Measurements from ENCODE around the gene TRAPPC2L.

Gene TRAPPC2L

DNA sequence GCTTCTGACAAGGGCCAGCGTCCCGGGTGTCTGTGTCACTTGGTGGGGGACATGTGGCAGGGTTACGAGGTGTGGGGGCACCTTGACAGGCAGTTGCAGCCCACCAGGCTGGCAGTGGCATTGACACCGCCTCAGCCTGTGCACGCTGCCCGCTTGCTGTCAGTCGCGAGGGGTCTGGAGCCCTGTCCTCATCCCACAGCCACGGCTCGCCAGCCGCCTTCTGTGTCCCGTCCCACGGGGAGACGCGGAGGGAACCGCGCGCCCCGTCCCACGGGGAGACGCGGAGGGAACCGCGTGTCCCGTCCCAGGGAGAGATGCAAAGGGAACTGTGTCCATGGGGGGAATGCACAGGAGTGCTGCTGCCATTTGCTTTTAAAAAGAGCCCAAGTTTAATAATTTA is 6.0 kb downstream of the TRAPPC2L start:
- DNase-seq, result no peak

DNA sequence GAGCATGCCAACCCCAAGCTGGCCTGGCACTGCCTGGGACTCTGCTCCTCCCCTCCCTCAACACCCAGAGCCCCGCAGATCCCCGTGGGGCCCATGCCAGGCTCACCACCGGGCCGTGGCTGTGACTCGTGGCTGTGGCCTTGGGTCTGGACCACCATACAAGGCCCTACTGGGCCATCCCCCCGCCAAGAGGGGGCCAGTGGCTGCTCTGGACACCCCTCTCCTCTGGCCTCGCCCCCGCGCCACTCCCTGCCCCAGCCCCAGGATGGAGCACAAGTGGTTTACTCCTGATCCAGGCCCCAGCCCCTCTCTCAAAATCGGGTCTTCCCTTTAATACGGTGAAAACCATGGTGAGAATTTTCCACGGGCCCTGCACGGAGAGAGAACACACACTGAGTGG is 6.5 kb downstream of the TRAPPC2L start:
- no peak for DNase-seq

DNA sequence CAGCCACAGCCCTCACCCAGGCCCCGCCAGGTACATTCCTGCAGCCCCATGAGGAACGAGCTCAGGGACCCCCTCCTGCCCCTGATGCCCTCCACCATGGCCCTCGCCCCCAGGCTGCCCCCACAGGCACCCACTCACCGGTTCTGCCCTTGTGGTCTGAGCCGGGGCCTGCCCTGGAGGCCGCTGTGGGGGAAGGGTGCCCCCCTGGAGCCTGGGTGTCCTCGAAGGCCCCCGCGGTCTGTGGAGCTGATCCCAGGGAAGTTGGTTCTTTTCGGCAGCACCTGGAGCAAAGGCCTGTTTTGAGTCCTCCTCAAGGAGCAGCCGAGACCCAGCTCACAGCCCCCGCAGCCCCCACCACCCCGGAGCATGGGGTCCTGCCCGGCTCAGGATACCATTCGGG is 7.2 kb downstream of the TRAPPC2L start:
- DNase-seq, result no peak

DNA sequence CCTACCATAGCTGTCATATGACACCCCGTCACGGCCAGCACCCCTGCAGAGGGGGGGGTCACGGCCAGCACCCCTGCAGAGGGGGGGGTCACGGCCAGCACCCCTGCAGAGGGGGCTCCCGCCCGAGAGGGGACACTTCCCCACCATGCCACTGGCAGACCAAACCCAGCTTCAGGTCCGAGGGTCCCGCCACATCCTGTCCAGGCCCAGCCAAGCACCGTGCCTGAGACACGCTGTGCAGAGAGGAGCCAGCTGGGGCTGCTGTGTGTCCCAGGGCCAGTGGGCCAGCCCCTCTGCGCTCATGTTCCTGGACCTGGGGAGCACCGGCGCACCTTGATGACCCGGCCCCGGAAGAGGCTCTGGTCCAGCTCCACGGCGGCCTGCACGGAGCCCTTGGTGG is 7.6 kb downstream of the TRAPPC2L start:
- no peak for DNase-seq

DNA sequence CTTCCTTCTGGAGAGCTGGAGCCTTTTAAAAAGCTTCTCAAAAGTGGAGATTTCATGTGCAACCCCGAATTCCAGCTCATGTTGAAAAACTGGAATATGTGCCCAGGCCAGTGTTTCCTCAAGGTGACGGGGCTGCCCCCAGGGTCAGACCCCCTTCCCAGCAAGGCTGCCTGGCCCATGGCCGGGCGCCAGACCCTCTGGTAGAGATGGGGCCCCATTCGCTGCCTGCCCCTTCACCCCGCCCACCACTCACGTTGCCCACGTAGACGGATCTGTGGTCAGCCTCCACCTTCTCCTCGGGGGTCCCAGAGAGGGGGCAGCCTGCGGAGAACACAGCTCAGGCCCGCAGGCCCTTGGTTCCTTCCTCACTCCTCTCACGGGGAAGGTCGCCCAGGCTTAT is 8.4 kb downstream of the TRAPPC2L start:
- no peak for DNase-seq

DNA sequence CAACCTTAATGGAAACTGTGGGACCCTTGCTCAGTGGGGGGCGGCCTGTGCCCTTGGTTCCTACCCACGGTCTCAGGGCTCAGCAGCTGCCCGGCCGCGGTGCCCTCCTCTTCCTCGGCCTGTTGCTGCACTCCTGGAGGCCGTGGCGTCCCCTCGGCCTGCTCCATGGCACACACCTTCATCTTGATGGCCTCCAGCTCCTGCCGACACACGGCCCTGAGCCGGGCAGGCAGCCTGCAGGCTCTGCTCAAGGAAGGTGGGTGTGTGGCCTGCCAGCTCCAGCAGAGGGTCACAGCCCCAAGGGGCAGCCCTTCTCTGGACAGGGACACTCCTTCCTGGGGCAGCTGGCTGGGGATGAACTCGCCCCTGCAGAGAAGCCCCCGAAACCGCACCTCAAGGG is 8.8 kb downstream of the TRAPPC2L start:
- DNase-seq, result no peak

DNA sequence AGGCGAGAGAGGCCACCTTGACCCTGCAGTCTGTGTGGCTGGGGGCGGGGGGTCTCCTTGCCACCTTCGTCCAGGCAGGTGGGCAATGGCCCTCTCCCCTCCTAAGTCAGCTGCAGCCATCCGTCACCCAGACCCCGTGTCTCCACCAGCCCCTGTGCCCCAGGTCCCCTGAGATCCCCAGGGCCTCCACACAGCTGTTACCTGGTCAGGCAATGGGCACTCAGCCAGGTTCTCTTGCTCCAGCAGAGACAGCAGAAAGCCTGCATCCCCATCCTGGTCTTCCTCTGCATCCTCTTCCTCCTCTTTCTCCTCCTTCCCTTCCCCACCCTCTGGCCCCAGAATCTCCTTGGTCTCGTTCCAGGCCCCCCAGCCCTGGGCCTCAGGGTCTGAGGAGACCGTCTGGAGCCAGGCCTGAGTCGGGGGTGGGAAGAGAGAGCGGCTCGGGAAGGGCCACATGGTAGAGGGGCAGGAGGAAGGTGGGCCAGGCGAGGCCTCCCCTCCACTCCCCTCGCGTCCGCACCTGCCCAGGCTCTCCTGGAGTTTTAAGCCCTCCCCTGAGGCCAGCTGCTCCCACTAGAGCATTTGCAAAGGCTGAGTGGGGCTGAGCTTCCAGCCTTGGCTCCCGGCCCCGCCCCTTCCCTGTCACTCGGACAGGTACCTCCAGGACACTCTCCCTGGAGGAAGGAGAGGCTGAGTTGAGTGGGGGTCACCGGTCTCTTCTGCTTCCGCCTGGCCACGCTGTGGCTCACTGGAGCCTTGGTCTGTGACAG is 9.4 kb downstream of the TRAPPC2L start, which contains the start of gene PABPN1L:
PABPN1L (minus strand) TSS at position 510 of the 770 bp plus-strand sequence; CDS start at position 456, 54 bp downstream.
- peak; percentile 34 for DNase-seq

DNA sequence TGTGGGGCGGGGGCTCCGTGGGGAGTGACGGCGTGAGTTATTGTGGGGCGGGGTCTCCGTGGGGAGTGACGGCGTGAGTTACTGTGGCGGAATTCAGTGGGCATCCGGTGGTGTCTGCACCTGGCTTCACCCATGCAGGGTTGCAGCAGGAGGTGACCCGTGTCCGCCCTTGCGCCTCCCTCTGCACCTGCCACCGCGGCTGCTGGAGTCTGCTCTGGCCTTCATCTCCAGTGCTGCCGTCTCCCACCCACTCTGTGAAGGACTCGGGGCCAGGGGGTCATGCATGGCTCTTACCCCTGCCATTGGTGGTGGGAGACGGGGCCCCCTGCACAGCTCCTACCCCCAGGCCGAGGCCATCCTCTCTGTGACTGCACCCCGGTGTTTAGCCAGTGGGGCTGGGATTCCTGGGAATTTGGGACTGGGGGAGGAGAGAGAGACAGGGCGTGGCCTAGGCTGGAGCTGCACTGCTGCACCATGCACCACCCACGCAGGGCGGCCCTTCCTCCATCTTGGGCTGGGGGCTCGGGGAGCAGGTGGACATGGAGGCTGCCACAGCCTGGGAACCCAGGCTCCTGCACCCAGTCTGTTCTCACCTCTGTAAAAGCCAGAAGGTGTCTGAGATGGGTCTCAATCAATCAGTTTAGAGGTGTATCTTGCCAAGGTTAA is 10.8 kb downstream of the TRAPPC2L start:
- peak; percentile 25 for DNase-seq

DNA sequence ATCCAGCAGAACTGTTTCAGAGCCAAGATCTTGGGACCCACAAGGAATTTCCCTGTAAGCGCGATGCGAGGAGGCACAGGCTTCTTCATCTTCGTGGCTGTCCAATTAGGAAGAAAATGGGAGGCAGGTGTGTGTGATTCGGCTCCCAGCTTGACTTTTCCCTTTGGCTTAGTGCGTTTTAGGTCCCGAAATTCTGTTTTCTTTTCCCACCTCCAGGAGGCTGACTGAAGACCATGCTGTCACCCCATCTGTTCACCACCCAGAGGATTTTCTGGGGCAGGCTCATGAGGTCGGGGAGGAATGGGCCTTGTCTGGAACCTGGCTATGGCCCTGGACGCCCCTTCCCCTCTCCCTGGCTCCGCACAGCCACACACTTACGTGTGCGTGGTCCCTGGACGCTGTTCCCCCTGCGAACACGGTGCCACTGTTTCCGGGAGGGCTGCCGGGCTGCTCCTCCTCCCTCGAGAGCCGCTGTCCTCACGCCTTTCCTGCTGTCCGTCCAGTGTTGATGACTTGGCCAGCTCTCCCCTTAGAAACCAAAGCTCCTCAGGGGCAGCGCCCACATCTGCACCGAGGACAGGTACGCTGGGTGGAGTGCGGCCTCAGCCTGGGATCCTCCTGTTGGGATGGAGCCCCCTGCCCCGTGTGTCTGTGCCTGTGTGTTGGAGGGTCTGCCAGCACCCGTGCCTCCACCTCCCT is 12.2 kb downstream of the TRAPPC2L start:
- DNase-seq, result no peak

DNA sequence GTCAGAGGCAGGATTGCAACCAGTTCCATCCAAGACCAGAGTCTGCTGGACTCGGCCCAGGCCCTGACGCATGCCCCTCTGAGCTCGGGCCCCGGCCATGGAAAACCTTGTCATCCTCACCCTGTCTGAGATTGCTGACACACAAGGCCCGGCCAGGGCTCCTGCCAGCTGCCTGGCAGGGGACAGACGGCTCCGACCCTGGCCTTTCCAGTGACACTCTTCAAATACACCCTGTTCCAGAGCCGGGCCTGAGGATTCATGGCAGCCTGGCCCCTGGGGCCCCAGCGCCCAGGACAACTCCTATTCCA is 12.7 kb downstream of the TRAPPC2L start:
- DNase-seq, result no peak

DNA sequence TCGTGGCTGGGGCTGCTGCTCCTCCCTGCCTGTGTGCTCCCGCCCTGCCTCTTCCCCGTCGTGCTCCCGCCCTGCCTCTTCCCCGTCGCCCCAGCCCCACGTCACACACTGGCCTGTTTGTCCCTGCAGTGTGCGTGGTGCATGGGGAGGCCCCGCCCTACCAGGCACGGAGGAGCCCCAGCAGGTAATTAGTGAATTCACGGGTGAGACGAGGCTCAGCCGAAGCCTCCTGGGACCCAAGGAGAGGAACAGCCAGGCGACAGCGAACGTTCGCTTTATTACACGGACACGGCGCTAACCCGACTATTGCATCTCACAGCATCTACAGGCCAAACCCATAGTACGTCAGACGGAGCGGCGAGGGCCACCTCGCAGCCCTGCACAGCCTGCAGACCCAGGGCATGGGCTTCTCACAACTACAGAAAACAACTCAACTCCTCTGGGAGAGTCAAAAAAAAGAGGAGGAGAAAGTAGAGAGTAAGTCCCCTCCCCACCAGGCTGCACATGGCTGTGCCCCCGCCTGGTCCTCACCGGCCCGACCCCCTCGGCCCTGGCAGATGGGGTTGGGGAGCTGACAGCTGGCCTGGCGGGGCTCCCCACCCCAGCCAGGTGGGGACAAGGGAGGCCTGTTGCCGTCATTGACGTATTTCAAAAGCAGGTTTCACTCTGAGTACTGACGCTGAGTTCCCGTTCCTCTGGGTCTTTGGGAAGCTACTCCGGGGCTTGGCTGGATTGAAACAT is 13.9 kb downstream of the TRAPPC2L start:
- peak; percentile 65 for DNase-seq

DNA sequence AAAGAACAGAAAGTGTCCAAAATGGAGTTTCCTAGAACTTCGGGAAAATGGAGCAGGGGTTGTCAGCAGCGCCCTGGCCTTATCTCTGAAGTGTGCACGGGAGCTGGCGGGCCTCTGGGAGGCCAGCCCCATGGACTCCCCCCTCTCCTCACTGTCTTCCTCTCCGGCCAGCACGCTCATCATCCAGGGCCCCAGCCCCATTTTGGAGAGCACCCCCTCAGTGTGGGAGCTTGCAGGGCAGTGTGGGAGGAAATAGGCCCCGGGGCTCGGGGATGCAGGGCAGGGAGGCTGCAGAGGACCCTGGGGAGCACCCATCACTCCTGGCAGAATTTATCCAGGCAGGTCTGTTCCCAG is 14.4 kb downstream of the TRAPPC2L start:
- DNase-seq, result no peak

DNA sequence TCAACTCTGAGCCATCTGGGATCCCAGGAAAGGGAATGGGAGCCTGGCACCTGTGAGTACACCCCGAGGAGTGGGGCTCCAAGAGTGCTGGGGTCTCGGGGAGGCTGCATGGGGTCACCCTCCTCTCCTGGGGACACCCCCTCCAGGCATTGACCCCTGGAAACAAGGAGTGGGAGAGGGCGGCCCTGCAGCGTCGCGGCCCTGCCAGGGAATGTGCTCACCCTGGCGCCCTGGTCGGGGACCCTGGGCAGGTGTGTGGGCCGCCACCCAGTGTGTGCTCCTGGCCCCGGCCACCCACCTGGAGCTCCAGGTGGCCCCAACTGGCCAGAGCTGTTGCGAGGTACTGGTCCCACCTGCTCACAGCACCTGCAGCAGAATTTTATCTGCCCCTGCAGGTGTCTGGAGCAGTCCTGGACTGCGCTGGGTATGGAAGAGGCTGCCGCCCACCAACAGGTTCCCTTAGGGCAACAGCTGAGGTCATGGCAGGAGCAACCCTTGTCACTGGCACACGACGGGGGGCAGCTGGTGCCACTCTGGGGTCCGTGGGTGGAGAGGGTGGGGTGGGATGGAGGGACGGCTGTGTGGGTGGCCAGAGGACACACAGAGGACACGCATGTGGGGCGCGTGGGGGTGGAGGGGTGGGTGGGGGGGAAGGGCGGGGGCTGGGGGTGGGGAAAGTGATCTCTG is 14.9 kb downstream of the TRAPPC2L start:
- peak; percentile 47 for DNase-seq

DNA sequence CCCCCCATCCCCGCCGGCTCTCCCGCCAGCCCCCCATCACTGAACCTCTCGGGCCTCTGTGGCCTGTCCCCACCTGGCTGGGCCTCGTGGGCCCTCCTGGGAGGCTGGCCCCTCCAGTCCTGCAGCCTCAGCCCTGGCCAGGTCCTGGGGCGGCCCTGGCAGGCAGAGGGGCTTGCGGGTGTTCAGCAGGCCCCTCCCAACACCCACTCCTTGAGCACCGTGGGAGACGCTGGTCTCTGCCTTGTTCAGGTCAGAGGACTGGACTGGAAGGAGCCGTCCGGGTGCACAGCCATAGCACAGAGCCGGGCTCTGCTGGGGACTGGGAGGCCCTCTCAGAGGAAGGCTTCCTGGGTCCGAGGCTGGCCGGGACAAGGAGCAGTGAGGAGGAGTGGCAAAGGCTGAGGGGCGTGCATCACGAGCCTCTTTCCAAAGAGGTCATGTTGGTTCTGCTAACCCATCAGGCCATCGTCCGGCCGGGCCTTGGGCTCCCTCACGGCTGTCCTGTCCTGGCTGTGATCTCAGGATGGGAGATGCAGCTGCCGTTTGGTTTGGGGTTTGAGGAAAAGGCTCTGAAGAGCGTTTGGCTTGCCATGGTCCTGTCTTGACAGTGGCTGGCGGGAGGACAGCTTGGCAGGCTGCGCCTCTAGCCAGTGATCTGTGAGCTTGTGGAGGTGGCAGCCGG is 15.9 kb downstream of the TRAPPC2L start:
- DNase-seq, result no peak

DNA sequence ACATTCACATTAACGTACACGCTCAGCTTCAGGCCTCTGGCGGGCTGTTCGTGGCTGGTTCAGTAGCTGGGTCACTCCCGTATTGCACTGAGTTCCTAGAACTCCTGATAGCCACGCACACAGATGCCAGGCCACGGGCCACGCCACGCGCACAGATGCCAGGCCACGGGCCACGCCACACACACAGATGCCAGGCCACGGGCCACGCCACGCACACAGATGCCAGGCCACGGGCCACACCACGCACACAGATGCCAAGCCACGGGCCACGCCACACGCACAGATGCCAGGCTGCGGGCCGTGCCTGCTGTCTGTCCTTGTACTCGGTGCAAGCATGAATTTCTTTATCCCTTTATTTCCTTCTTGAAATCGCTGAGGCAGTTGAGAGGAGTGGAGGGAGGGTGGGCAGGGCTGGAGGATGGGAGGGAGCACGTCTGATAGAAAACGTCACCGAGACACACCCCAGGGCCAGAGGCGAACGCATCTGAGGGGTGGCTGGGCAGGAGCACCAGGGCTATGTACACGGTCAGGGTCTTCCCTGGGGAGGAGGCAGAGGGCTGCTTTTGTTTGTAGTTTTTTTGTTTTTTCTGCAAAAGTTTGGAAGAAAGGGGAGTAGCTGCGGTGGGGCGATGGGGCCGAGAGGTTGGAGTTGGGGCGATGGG is 18.1 kb downstream of the TRAPPC2L start:
- no peak for DNase-seq

DNA sequence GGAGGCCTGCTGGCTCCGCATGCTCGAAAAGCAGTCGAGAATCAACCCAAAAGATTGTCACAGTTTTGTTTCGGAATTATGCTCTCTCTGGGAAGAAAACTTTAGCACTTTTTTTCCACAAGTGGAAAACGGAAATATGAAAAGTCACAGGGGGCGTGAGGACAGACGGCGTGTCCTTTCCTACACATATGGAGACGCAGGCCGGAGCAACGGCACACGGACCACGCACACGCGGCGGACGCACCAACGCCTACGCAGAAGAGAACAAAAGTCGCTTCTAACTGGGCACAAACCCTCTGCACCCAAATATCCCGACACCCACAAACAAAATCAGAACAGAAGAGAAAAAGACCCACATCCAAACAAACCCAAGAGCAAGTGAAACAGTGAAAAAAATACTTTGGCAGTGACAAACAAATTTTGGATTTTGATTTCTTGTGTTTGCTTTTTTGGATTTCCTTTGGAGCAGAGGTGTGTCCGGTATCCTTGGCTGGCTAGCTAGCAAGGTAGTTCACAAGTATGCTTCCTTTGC is 18.8 kb downstream of the TRAPPC2L start:
- DNase-seq, result no peak

DNA sequence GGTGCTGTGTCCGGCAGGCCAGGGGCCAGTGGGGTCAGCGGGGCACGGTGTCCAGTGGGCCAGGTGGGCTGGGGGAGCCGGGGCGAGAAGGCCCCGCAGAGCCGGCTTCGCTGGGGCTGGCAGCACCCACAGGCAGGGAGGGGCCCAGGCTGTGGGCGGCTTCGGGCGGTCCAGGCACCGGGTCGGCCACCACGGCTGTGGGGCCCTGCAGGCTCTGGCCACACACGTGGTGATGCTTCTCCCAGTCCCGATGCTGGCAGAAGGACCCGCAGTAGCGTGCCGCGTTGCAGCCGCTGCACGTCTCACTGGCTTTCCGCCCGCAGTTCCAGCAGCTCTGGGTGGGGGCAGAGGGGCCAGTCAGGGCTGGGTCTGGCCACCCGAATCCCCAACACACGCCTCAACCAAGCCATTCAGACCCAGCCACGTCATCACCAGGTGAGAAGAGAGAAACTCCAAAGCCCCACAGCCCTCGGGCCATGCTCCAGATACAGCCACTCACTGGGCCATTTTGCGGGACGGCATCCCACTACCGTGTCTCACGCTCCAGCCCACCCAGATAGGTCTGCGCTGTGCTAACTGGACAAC is 20.1 kb downstream of the TRAPPC2L start:
- no peak for DNase-seq

DNA sequence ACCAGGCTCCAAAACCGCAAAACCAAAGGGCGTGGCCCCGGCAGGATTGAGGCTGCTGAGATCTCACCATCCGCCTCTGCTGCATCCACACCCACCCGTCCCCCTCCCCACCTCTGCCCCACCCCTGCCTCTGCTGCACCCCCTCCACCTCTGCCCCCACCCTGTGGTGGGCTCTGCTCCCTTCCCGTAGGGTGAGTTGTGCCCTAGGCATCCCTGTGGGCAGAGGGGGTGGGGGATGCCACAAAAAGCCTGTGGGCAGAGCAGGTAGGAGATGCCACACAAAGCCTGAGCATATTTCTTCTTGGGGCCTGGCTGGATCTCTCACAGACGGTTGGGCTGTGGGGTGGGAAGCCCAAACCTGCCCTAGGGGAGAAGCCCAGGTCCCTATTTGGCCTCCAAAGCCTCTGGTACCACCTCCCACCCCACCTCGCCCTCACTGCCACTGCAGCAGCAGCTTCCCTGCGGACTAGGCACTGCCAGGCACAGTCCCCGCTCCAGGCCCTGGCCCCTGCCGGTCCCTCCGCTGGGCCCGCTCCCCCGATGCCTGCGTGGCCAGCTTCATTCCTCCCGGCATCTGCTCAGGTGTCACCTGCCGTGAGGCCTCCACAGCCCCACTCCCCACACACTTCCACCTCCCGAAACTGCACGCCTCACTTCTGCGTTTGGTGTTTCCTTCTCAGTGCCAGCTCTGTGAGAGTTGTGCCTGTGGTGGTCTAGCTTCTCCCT is 20.8 kb downstream of the TRAPPC2L start:
- DNase-seq, result no peak

DNA sequence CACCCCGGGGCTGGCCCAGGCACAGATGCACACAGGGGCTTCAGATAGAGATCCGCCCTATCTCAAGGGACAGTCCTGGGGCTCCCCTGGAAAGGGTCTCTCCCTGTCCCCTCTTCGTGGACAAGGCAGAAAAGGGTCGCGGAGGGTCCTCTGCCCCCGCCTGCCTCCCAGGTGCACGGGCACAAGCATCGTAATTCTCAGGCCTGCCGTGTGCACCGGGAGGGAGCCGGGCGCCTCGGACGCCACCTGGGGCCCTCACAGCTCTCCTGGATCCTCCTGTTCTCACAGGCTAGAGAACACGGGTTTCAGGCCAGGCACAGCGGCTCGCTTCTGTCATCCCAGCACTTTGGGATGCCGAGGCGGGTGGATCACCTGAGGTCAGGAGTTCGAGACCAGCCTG is 21.4 kb downstream of the TRAPPC2L start:
- no peak for DNase-seq
